ACC112 (cell line): ENCODE results near the gene KRTAP6-1.

Source experiments
- H2AFZ ChIP-seq: fragments of 200-600 bp; sonication (generic); one replicate; pipeline ENCODE4 v1.6.0; 2017; ENCODE audit warnings: antibody characterized with exemption, low read length; ENCODE audit not compliant: unreplicated experiment
- H3K27ac ChIP-seq: fragments of 200-600 bp; sonication (generic); 2 replicates; pipeline ENCODE4 v1.5.1; 2014; ENCODE audit warnings: low read depth, mild to moderate bottlenecking, antibody characterized with exemption, low read length, moderate library complexity
- H3K27me3 ChIP-seq: fragments of 200-600 bp; sonication (generic); 2 replicates; pipeline ENCODE4 v1.6.1; 2014; ENCODE audit warnings: mild to moderate bottlenecking, antibody characterized with exemption, low read length, moderate library complexity, mixed read lengths; ENCODE audit not compliant: insufficient read depth
- H3K36me3 ChIP-seq: fragments of 200-600 bp; sonication (generic); 2 replicates; pipeline ENCODE4 v1.6.1; 2016; ENCODE audit warnings: mild to moderate bottlenecking, antibody characterized with exemption, low read length, moderate library complexity, mixed read lengths; ENCODE audit not compliant: insufficient read depth
- H3K4me1 ChIP-seq: fragments of 200-600 bp; sonication (generic); one replicate; pipeline ENCODE4 v1.6.1; 2016; ENCODE audit warnings: low read length, mixed read lengths; ENCODE audit not compliant: insufficient read depth, unreplicated experiment, control insufficient read depth
- H3K4me3 ChIP-seq: fragments of 200-600 bp; sonication (generic); 2 replicates; pipeline ENCODE4 v1.5.1; 2014; ENCODE audit warnings: mild to moderate bottlenecking, low read depth, low read length
- H3K79me2 ChIP-seq: fragments of 200-600 bp; sonication (generic); one replicate; pipeline ENCODE4 v1.6.0; 2016; ENCODE audit warnings: low read length; ENCODE audit not compliant: control insufficient read depth, unreplicated experiment, insufficient read depth

KRTAP6-1 gene, protein sequence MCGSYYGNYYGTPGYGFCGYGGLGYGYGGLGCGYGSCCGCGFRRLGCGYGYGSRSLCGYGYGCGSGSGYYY

DNA sequence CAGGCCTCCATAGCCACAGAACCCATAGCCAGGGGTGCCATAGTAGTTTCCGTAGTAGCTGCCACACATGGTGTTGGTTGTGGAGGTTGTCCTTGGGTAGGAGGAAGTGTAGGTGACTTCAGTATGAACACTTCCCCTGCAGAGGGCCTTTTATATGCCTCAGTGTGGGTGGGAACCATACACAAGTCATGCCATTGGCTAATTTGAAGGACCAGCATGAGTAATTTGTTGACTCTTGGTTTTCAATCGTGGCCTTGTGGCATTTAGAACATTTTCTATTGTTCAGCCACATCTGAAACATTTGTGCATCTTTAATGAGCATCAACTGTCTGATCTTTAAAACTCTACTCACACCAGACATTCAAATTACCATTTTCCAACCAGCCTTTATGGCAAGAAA lies at the start of gene KRTAP6-1:
Gene KRTAP6-1 (minus strand): TSS at position 95 of the 400 bp plus-strand sequence. CDS start 26 bp downstream, at position 69.
- no peaks in the 10 kb centered on the region for H3K4me1 ChIP-seq
- no peak within 1 kb of the TSS for H3K4me3 ChIP-seq
- no peaks in the 10 kb centered on the region for H3K79me2 ChIP-seq
- no peaks in the 10 kb centered on the region for H3K36me3 ChIP-seq
- no peak within 1 kb of the TSS for H3K27ac ChIP-seq
- H2AFZ ChIP-seq, result no peak within 1 kb of the TSS
- H3K27me3 ChIP-seq, result no peaks in the 10 kb centered on the region

DNA sequence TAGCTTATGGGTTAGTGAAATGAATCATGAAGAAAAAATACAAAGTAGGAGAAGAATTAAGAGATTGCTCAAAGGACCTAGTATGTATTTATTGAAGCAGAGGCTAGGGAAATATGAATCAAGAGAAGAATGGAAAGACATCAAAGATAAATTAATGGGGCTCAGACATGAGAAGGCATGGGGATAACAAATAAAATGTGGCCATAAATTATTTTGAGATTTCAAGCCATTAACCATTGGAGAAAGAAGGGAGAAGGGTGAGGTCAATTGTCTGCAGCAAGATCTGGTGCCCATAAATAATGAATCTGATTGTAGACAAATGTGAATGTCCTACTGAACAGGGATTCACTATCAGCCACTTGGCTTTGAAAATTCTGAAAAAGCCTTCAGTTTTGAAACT lies 39.2 kb upstream of the KRTAP6-1 start:
- Histone ChIP-seq H3K4me3 (no peak overlapping the region), H3K27me3 (no peaks in the 10 kb centered on the region), H3K79me2 (no peaks in the 10 kb centered on the region), H2AFZ (no peak overlapping the region), H3K4me1 (no peaks in the 10 kb centered on the region), H3K36me3 (no peaks in the 10 kb centered on the region), H3K27ac (no peak overlapping the region)

DNA sequence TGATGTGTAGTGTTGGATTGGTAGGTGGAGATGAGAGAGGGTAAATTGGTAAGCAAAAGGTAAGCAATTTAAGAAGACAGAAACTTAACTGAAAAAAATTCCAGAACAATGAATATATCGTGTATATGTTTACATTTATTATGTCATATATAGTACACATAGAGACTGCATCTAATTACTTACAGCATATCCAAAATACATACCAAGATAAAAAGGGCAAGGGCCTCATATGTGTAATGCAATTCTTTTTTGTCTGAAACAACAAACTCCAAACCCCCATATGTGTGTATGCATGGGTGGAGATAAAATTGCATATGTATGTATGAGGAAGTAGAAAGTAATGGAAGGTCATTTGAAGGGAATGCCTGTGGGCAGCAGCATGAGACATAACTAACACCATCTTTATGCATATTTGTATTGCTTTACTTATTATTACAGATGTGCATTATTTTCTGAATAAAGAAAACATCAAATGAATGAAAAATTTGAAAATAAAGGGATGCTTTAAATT lies 33.2 kb upstream of the KRTAP6-1 start:
- Histone ChIP-seq H3K27ac (no peak overlapping the region), H3K79me2 (no peaks in the 10 kb centered on the region), H3K36me3 (no peaks in the 10 kb centered on the region), H3K4me1 (no peaks in the 10 kb centered on the region), H2AFZ (no peak overlapping the region), H3K27me3 (no peaks in the 10 kb centered on the region), H3K4me3 (no peak overlapping the region)

DNA sequence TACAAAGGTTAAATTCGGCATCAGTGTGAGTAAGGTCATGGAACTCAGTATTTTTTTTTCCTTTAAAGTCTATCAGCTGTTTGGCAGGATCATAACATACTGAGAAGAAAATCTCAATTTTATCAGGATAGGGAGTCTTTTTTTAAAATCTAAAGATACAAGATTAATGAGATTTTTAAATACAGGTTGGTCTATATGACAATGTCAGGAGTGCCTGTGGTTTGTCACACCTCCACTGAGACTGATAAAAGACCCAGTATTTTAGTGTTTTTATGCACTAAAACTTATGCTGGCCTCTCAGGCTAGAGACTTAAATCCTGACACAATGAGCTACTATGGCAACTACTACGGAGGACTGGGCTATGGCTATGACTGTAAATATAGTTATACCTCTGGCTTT lies 28.8 kb upstream of the KRTAP6-1 start, which contains the start of gene KRTAP20-3:
Gene KRTAP20-3 (plus strand): TSS at position 301 of the 400 bp plus-strand sequence.
- Histone ChIP-seq H3K36me3 (no peaks in the 10 kb centered on the region), H3K27me3 (no peaks in the 10 kb centered on the region), H2AFZ (no peak within 1 kb of the TSS), H3K27ac (no peak within 1 kb of the TSS), H3K4me1 (no peaks in the 10 kb centered on the region), H3K79me2 (no peaks in the 10 kb centered on the region), H3K4me3 (no peak within 1 kb of the TSS)

DNA sequence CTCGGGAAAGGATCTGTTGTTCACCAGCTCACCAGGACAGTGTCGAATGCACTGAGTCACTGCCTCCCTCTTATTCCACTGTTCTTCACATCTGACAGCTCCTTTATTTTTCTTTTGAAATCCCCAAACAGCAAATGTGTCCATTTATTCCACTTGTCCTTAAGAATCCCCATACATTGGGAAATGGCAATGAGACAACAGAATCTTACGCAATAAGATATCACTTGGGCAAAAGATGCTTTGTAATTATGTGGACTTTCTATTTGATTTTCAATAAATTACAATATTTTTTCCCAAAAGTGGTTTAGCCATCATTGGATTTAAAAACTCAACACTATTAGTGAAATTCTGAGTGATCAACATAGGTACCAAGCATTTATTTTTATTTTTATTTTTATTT lies 25.0 kb upstream of the KRTAP6-1 start:
- Histone ChIP-seq H3K4me1 (no peaks in the 10 kb centered on the region), H3K27me3 (no peaks in the 10 kb centered on the region), H3K79me2 (no peaks in the 10 kb centered on the region), H2AFZ (no peak overlapping the region), H3K27ac (no peak overlapping the region), H3K36me3 (no peaks in the 10 kb centered on the region), H3K4me3 (no peak overlapping the region)

DNA sequence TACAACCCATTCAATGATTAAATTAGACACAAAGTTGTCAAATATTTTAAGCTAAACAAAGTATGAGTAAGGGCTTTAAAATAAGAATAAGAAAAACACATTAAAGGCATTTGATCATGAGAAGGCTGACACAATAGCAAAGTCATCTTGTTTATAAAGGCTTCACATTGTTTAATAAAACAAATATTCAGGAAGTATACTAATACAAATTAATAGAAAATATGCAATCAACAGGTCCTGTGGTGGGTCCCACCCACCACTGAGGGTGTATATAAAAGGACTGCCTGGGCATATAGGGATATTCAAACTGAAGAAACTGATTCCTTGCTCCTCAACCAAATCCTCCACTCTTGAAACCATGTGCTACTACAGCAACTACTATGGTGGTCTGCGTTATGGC lies 21.2 kb upstream of the KRTAP6-1 start, which contains the start of gene KRTAP20-2:
Gene KRTAP20-2 (plus strand): TSS at position 301 of the 400 bp plus-strand sequence. CDS start 58 bp downstream, at position 359.
- Histone ChIP-seq H2AFZ (no peak within 1 kb of the TSS), H3K27me3 (no peaks in the 10 kb centered on the region), H3K79me2 (no peaks in the 10 kb centered on the region), H3K36me3 (no peaks in the 10 kb centered on the region), H3K27ac (no peak within 1 kb of the TSS), H3K4me3 (no peak within 1 kb of the TSS), H3K4me1 (no peaks in the 10 kb centered on the region)

DNA sequence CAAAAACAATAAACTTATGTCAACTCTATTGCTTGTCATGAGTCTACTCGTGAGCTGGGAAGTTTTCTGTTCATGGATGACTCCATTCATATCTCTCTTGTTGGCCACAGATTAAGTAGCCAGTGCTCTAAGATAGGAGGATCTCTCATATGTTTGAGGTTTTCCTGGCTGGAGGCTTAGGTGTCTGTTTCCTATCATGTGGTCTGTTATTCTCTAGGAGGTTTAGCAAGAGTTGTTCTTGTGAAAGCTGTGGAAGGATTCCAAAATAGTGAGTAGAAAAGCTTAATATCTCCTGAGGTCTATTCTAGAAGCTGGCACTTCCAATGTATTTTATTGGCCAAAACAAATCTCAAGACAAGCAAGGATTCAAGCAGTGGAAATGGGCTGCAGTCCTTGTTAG lies 15.5 kb upstream of the KRTAP6-1 start:
- H2AFZ ChIP-seq, result no peak overlapping the region
- H3K4me1 ChIP-seq, result no peaks in the 10 kb centered on the region
- no peaks in the 10 kb centered on the region for H3K27me3 ChIP-seq
- H3K4me3 ChIP-seq, result no peak overlapping the region
- no peak overlapping the region for H3K27ac ChIP-seq
- no peaks in the 10 kb centered on the region for H3K79me2 ChIP-seq
- H3K36me3 ChIP-seq, result no peaks in the 10 kb centered on the region

DNA sequence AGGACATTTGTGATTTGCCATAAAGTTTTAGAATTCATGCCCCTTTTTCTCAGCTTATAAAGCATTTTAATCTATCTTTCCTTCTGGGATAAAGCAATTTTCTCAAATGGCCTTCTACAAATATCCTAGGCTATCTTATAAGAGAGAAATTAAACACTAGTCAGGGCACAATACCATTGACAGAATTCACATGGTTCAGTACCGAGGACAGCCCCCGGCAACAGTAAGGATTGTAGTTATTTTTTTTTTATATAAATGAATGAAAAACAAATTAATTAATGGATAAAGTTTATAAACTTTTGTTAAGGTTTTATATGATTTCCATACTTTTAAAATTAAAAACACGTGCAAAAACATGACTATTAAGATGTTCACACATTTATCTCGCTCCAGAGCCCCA lies 14.4 kb upstream of the KRTAP6-1 start:
- Histone ChIP-seq H3K36me3 (no peaks in the 10 kb centered on the region), H2AFZ (no peak overlapping the region), H3K27me3 (no peaks in the 10 kb centered on the region), H3K27ac (no peak overlapping the region), H3K79me2 (no peaks in the 10 kb centered on the region), H3K4me1 (no peaks in the 10 kb centered on the region), H3K4me3 (no peak overlapping the region)

DNA sequence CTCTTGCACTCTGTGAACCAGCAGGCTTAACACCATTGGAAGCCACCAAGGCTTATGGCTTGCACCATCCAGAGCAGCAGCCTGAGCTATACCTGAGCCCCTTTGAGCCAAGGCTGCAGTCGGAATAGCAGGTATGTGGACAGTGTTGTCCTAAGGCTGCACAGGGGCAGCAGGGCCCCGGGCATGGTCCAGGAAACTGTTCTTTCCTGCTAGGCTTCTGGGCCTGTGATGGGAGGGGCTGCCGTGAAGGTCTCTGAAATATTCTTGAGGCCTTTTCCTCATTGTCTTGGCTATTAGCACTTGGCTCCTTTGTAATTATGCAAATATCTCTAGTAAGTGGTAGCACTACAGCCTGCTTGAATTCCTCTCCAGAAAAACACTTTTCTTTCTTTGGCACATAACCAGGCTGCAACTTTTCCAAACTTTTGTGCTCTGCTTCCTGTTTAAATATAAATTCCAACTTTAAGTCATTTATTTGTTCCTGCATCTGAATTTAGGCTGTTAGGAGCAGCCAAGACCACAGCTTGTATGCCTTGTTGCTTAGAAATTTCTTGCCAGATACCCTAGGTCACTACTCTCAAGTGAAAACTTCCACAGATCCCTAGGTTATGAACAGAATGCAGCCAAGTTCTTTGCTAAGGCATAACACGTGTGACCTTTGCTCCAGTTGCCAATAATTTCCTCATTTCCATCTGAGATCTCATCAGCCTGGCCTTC lies 11.9 kb upstream of the KRTAP6-1 start:
- no peaks in the 10 kb centered on the region for H3K36me3 ChIP-seq
- H3K27me3 ChIP-seq, result no peaks in the 10 kb centered on the region
- no peak overlapping the region for H2AFZ ChIP-seq
- no peaks in the 10 kb centered on the region for H3K79me2 ChIP-seq
- no peak overlapping the region for H3K27ac ChIP-seq
- no peak overlapping the region for H3K4me3 ChIP-seq
- no peaks in the 10 kb centered on the region for H3K4me1 ChIP-seq

DNA sequence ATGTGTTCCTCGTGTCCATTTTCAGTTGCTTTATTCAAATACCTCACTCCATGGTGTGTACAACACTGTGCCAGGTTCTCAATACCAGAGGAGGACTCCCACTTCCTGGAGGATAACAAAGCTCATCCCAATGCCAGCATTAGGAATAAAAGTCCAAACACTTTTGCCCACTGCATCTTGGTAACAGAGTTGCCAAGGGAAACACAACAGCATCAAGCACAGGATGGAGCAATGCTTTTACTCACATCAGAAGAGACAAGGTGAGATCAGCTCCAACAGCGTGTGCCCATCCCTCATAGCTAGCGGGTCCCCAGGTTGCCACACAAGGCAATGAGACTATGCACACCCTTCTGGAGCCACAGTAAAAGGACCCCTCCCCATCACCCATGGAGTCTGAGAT lies 9.6 kb upstream of the KRTAP6-1 start:
- H3K4me1 ChIP-seq, result no peaks in the 10 kb centered on the region
- H2AFZ ChIP-seq, result no peak overlapping the region
- no peak overlapping the region for H3K4me3 ChIP-seq
- no peak overlapping the region for H3K27ac ChIP-seq
- H3K79me2 ChIP-seq, result no peaks in the 10 kb centered on the region
- H3K27me3 ChIP-seq, result no peaks in the 10 kb centered on the region
- no peaks in the 10 kb centered on the region for H3K36me3 ChIP-seq

DNA sequence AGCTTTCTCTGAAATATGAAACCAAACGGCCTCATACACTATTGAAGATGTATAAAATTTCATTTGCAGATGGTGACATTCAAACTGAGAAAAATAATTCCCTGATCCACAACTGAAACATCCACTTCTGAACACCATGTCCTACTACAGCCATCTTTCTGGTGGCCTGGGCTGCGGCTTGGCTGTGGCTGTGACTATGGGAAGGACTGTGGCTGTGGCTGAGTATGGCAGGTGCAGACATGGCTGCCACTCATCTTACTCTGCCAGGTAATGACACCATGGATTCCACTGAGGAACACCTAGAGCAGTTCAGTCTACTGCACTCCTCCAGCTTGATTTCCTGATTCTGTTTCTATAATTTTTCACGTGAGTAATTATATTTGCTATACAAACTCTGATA lies 6.8 kb upstream of the KRTAP6-1 start, which contains the start of gene KRTAP20-4:
Gene KRTAP20-4 (plus strand): TSS at position 106 of the 400 bp plus-strand sequence.
- Histone ChIP-seq H2AFZ (no peak within 1 kb of the TSS), H3K4me3 (no peak within 1 kb of the TSS), H3K4me1 (no peaks in the 10 kb centered on the region), H3K79me2 (no peaks in the 10 kb centered on the region), H3K27me3 (no peaks in the 10 kb centered on the region), H3K27ac (no peak within 1 kb of the TSS), H3K36me3 (no peaks in the 10 kb centered on the region)
